ENCODE measurements around the gene LRCH1. TPM values are rescaled to one million over a fixed set of nuclear protein-coding genes. Genes with fewer than 3 reads are reported as not detected.

The LRCH1 gene
- polyA plus RNA-seq, 2 donors, result 2.1 to 4.3 TPM

DNA sequence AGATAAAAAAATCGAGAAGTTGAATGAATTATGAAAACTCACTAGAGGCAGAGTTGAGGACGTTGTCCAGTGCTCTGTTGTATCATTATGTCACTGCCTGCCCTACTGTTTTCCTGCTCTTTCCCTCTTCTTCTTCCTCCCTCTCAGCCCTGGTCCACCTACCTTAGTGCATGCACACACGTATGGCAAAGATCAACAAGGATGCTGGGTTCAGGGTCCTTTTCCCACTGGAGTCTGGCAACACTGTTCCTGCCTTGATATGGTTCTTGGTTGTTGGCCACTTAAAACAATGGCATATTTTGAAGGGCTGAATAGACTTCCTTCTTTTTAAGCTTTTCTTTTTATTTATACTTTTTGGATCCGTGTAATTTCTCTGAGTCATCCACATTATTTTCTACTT is 74.5 kb downstream of the LRCH1 start:
- Histone ChIP-seq H3K9me3 (ENCODE audit: control insufficient read depth in 2 of 2, insufficient read depth in 1 of 2, low read depth in 1 of 2, low read length in 1 of 2) (no peaks in the 10 kb centered on the region), H3K4me3 (ENCODE audit: low read depth in 1 of 2, low read length in 2 of 2) (no peak overlapping the region), H3K4me1 (ENCODE audit: control insufficient read depth in 2 of 2, insufficient read depth in 2 of 2, low read length in 1 of 2) (no peaks in the 10 kb centered on the region), H3K27ac (ENCODE audit: low read depth in 2 of 2, low read length in 1 of 2) (no peak overlapping the region), H3K27me3 (ENCODE audit: control insufficient read depth in 1 of 2, insufficient read depth in 2 of 2, low read length in 2 of 2) (no peaks in the 10 kb centered on the region), H3K36me3 (ENCODE audit: control insufficient read depth in 2 of 2, insufficient read depth in 2 of 2, low read length in 1 of 2) (no peaks in the 10 kb centered on the region)
- 78 to 87% methylated on average over 4 of the region's 4 CpGs for WGBS, 2 donors

DNA sequence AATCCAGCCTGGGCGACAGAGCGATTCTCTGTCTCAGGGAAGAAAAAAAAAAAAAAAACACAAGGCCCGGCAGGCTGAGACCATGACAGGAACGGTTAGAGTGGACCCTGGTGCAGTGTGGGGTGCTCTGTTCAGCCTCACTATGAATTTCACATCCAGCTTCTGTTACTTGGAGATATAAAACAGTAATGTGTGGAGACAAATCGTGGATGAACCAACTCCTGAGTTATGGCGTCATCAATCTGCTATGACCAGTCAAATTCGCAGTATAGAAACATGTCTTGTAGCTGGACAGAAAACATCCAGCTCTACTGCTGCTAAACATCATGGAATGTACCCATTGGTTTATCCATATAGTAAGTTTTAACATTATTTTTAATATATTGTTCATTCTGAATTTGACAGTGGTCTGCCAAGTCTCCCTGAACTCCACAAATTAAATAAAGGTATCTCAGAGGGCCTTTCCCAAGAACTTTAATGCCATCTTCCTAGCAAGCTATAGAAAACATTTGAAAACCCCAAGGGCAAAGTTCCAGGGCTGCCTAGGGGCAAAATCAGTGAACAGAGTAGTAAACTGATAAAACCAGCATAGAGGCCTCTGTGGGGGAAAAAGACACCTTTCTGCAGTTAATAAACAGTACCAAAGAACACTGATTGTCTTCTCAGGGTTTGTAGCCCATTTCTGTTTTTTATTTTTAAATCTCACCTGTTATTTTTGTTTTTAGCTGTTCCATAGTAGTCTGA is 75.8 kb downstream of the LRCH1 start:
- Histone ChIP-seq H3K36me3 (ENCODE audit: control insufficient read depth in 2 of 2, insufficient read depth in 2 of 2, low read length in 1 of 2) (no peaks in the 10 kb centered on the region), H3K4me3 (ENCODE audit: low read depth in 1 of 2, low read length in 2 of 2) (no peak overlapping the region), H3K9me3 (ENCODE audit: control insufficient read depth in 2 of 2, insufficient read depth in 1 of 2, low read depth in 1 of 2, low read length in 1 of 2) (no peaks in the 10 kb centered on the region), H3K4me1 (ENCODE audit: control insufficient read depth in 2 of 2, insufficient read depth in 2 of 2, low read length in 1 of 2) (no peaks in the 10 kb centered on the region), H3K27me3 (ENCODE audit: control insufficient read depth in 1 of 2, insufficient read depth in 2 of 2, low read length in 2 of 2) (no peaks in the 10 kb centered on the region), H3K27ac (ENCODE audit: low read depth in 2 of 2, low read length in 1 of 2) (no peak overlapping the region)
- 96 to 97% methylated on average over 7 of the region's 7 CpGs for WGBS, 2 donors

DNA sequence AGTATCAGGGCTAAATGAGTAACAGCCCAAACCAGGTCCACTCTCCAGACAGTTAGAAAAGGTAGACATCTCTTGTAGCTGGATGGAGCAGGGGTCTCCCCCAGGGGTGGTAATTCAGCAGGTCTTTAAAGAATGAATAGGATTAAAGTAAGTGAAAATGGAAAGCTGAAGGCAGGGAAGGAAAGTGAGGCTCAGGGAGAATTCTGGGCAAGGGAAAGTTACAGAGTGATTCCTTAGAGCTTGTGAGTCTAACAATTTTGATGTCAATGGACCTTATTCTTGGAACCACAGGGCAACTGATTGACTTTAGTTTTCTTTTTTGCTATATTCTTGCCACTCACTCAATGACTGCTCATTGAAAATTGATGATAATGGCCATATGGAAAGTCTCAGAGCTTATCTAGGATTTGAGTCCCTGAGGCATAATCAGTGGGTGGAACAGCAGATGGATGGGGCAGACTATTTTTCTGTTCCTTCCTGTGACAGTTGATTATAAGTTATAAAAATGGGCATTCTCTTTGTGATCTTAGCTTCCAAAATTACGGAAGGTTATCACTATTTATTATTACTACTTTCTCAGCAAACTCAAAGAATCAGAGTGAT is 76.9 kb downstream of the LRCH1 start:
- H3K9me3 ChIP-seq (ENCODE audit: control insufficient read depth in 2 of 2, insufficient read depth in 1 of 2, low read depth in 1 of 2, low read length in 1 of 2), result no peaks in the 10 kb centered on the region
- no peak overlapping the region for H3K4me3 ChIP-seq (ENCODE audit: low read depth in 1 of 2, low read length in 2 of 2)
- H3K27me3 ChIP-seq (ENCODE audit: control insufficient read depth in 1 of 2, insufficient read depth in 2 of 2, low read length in 2 of 2), result no peaks in the 10 kb centered on the region
- no peaks in the 10 kb centered on the region for H3K36me3 ChIP-seq (ENCODE audit: control insufficient read depth in 2 of 2, insufficient read depth in 2 of 2, low read length in 1 of 2)
- H3K27ac ChIP-seq (ENCODE audit: low read depth in 2 of 2, low read length in 1 of 2), result no peak overlapping the region
- WGBS, 2 donors, result 56 to 63% methylated on average over 1 of the region's 1 CpG
- H3K4me1 ChIP-seq (ENCODE audit: control insufficient read depth in 2 of 2, insufficient read depth in 2 of 2, low read length in 1 of 2), result no peaks in the 10 kb centered on the region

DNA sequence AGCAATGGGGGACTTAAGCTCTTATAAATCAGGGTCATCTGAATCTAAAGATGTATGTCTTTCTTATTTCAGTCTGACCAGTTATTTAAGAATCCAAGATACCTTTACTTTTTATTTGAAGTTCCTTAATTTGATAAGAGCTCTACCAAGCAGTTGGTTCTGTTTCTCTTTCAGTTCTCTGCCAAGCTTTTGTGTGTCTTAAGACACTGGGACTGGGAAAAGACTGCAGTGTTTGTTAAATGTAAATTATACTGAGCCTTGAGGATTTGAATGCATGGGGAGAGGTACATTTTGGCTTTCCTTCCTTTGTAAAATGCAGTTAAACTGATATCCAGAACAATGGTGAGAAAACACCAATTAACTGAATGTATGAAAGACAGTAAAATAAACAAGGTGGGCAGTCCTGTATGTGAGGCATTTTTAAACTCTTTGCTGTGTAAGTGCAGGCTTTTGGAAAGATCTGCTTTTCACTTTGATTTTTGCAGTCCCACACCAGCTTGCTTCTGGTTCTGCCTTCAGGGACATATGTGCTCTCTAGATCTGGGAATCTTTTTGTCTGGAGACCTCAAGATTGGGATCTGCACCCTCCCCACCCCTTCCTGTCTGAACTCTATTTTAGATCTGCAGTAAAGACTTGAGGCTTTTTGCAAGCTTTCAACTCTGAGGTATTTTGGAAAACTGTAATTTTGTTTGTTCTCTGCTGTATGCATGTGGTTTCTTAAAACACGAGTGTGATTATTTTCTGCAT is 77.6 kb downstream of the LRCH1 start:
- Histone ChIP-seq H3K4me3 (ENCODE audit: low read depth in 1 of 2, low read length in 2 of 2) (no peak overlapping the region), H3K27me3 (ENCODE audit: control insufficient read depth in 1 of 2, insufficient read depth in 2 of 2, low read length in 2 of 2) (no peaks in the 10 kb centered on the region), H3K27ac (ENCODE audit: low read depth in 2 of 2, low read length in 1 of 2) (no peak overlapping the region), H3K36me3 (ENCODE audit: control insufficient read depth in 2 of 2, insufficient read depth in 2 of 2, low read length in 1 of 2) (no peaks in the 10 kb centered on the region), H3K9me3 (ENCODE audit: control insufficient read depth in 2 of 2, insufficient read depth in 1 of 2, low read depth in 1 of 2, low read length in 1 of 2) (no peaks in the 10 kb centered on the region), H3K4me1 (ENCODE audit: control insufficient read depth in 2 of 2, insufficient read depth in 2 of 2, low read length in 1 of 2) (no peaks in the 10 kb centered on the region)
- 33 to 37% methylated on average over 1 of the region's 1 CpG for WGBS, 2 donors

DNA sequence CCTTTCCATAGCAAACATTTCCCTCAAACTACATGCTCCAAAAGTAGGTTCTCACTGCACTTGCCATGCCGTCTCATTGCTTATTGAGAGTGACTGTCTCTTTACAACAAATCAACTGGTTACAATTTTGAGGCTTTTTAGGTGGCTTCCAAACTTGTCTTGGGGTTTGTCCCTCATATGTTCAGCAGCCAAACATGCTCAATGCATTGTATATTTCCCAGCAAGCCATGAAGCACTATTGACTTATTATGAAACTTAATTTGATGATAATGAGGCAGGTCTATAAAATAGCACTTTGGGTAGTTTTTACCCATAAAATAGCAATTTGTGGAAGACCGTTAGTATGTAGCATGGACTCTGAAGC is 78.2 kb downstream of the LRCH1 start:
- H3K27me3 ChIP-seq (ENCODE audit: control insufficient read depth in 1 of 2, insufficient read depth in 2 of 2, low read length in 2 of 2), result no peaks in the 10 kb centered on the region
- H3K4me3 ChIP-seq (ENCODE audit: low read depth in 1 of 2, low read length in 2 of 2), result no peak overlapping the region
- H3K9me3 ChIP-seq (ENCODE audit: control insufficient read depth in 2 of 2, insufficient read depth in 1 of 2, low read depth in 1 of 2, low read length in 1 of 2), result no peaks in the 10 kb centered on the region
- WGBS, 2 donors, result 81 to 82% methylated on average over 2 of the region's 2 CpGs
- H3K4me1 ChIP-seq (ENCODE audit: control insufficient read depth in 2 of 2, insufficient read depth in 2 of 2, low read length in 1 of 2), result no peaks in the 10 kb centered on the region
- H3K36me3 ChIP-seq (ENCODE audit: control insufficient read depth in 2 of 2, insufficient read depth in 2 of 2, low read length in 1 of 2), result no peaks in the 10 kb centered on the region
- no peak overlapping the region for H3K27ac ChIP-seq (ENCODE audit: low read depth in 2 of 2, low read length in 1 of 2)

DNA sequence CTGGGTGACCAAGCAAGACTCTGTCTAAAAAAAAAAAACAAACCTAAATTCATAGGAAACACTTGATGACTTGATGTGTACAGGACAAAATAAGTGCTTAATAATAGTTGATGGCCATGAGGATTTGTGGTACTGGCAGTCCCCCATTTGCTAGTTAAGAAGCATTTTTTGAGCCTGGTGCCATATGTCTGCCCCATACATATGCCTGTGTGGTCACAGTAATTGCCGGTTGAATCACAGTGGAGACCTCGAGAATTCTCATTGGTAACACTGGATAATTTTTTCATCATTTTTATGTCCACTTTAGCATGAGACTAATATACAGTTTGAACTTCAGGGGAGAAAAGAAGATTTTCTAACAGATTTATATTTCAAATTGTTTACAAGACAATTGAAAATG is 79.2 kb downstream of the LRCH1 start:
- no peak overlapping the region for H3K4me3 ChIP-seq (ENCODE audit: low read depth in 1 of 2, low read length in 2 of 2)
- no peak overlapping the region for H3K27ac ChIP-seq (ENCODE audit: low read depth in 2 of 2, low read length in 1 of 2)
- WGBS, 2 donors, result 96 to 98% methylated on average over 2 of the region's 2 CpGs
- no peaks in the 10 kb centered on the region for H3K27me3 ChIP-seq (ENCODE audit: control insufficient read depth in 1 of 2, insufficient read depth in 2 of 2, low read length in 2 of 2)
- H3K9me3 ChIP-seq (ENCODE audit: control insufficient read depth in 2 of 2, insufficient read depth in 1 of 2, low read depth in 1 of 2, low read length in 1 of 2), result no peaks in the 10 kb centered on the region
- H3K4me1 ChIP-seq (ENCODE audit: control insufficient read depth in 2 of 2, insufficient read depth in 2 of 2, low read length in 1 of 2), result no peaks in the 10 kb centered on the region
- H3K36me3 ChIP-seq (ENCODE audit: control insufficient read depth in 2 of 2, insufficient read depth in 2 of 2, low read length in 1 of 2), result no peaks in the 10 kb centered on the region

DNA sequence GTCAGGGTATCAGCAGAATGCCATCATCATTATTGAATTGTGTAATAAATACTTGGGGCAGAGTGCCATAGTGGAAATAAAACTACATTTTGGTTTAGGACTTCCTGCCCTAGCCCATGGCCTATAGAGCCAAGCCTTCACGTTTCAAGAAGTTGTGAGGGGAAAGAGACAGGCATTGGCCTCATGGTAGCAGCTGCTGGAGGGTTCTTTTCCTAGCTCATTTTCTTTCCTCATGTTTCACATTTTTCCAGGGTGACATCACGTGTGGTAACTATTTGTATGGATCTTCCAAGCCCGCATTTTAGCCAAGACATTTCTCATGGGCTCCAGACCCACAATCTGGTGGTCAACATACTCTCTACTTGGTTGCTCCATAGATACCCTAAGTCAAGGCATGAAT is 80.4 kb downstream of the LRCH1 start:
- Histone ChIP-seq H3K27me3 (ENCODE audit: control insufficient read depth in 1 of 2, insufficient read depth in 2 of 2, low read length in 2 of 2) (no peaks in the 10 kb centered on the region), H3K27ac (ENCODE audit: low read depth in 2 of 2, low read length in 1 of 2) (no peak overlapping the region), H3K4me3 (ENCODE audit: low read depth in 1 of 2, low read length in 2 of 2) (no peak overlapping the region), H3K36me3 (ENCODE audit: control insufficient read depth in 2 of 2, insufficient read depth in 2 of 2, low read length in 1 of 2) (no peaks in the 10 kb centered on the region), H3K9me3 (ENCODE audit: control insufficient read depth in 2 of 2, insufficient read depth in 1 of 2, low read depth in 1 of 2, low read length in 1 of 2) (no peaks in the 10 kb centered on the region), H3K4me1 (ENCODE audit: control insufficient read depth in 2 of 2, insufficient read depth in 2 of 2, low read length in 1 of 2) (no peaks in the 10 kb centered on the region)
- 59 to 75% methylated on average over 3 of the region's 3 CpGs for WGBS, 2 donors

DNA sequence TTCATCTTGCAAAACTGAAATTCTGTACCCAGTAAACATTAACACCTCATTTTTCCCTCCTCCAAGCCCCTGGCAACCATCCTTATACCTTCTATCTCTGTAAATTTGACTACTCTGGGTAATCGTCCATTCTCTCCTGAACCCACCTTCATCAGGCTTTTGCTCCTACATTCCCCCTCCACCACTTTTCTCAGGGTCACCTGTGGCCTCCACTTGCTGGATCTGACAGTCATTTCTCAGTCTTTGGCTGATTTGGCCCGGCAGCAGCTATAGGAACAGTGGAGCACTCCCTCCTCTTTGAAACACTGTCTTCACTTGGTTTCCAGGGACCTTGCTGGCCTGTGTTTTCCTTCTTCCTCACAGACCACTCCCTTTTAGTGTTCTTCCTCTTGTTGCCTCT is 83.5 kb downstream of the LRCH1 start:
- Histone ChIP-seq H3K4me1 (ENCODE audit: control insufficient read depth in 2 of 2, insufficient read depth in 2 of 2, low read length in 1 of 2) (peaks cover 5 to 6% of the 10 kb centered on the region in 2 donors), H3K4me3 (ENCODE audit: low read depth in 1 of 2, low read length in 2 of 2) (no peak overlapping the region), H3K36me3 (ENCODE audit: control insufficient read depth in 2 of 2, insufficient read depth in 2 of 2, low read length in 1 of 2) (no peaks in the 10 kb centered on the region), H3K9me3 (ENCODE audit: control insufficient read depth in 2 of 2, insufficient read depth in 1 of 2, low read depth in 1 of 2, low read length in 1 of 2) (no peaks in the 10 kb centered on the region), H3K27ac (ENCODE audit: low read depth in 2 of 2, low read length in 1 of 2) (no peak overlapping the region), H3K27me3 (ENCODE audit: control insufficient read depth in 1 of 2, insufficient read depth in 2 of 2, low read length in 2 of 2) (no peaks in the 10 kb centered on the region)
- WGBS, 2 donors, result 43 to 72% methylated on average over 2 of the region's 2 CpGs

DNA sequence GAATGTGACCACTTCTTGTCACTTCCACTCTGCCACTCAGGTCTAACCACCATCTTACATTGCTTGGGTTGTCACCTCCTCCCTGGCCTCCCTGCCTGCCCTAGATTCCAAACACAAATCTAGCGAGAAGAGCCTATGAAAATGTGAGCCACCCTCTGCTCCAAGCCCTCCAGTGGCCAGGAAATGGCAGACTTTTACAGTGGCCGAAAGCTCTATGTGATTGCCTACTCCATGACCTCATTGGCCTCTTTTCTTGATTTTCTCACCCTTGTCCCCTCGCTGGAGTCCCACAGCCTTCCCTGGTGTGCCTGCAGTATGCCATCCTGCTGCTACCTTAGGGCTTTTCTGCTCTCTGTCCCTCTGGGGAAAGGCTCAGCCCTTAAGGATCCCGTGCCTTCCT is 84.2 kb downstream of the LRCH1 start:
- no peak overlapping the region for H3K4me3 ChIP-seq (ENCODE audit: low read depth in 1 of 2, low read length in 2 of 2)
- no peaks in the 10 kb centered on the region for H3K9me3 ChIP-seq (ENCODE audit: control insufficient read depth in 2 of 2, insufficient read depth in 1 of 2, low read depth in 1 of 2, low read length in 1 of 2)
- H3K27ac ChIP-seq (ENCODE audit: low read depth in 2 of 2, low read length in 1 of 2), result no peak overlapping the region
- peaks cover 5 to 6% of the 10 kb centered on the region in 2 donors for H3K4me1 ChIP-seq (ENCODE audit: control insufficient read depth in 2 of 2, insufficient read depth in 2 of 2, low read length in 1 of 2)
- no peaks in the 10 kb centered on the region for H3K27me3 ChIP-seq (ENCODE audit: control insufficient read depth in 1 of 2, insufficient read depth in 2 of 2, low read length in 2 of 2)
- WGBS, 2 donors, result 90 to 94% methylated on average over 4 of the region's 4 CpGs
- no peaks in the 10 kb centered on the region for H3K36me3 ChIP-seq (ENCODE audit: control insufficient read depth in 2 of 2, insufficient read depth in 2 of 2, low read length in 1 of 2)
